GM11168 (cell line): ENCODE data around the gene TGM6.

Source experiments
- in situ Hi-C: fragments of 300-500 bp; cut with MboI; formaldehyde crosslinking; loops from one replicate; pipeline ENCODE4 v1.12.0; 2022; ENCODE audit warnings: low sequenced_read_pairs; ENCODE audit not compliant: unreplicated experiment

The TGM6 gene

GRCh38 chr20:2449386-2449785, 68.7 kb downstream of the TGM6 start:
- in situ Hi-C loops = no loop called here

- in situ Hi-C loops = loop anchor here (25.0 kb wide), 1 partner anchor 239 kb away; no protein-coding TSS in a partner anchor
Observed at GRCh38 chr20:2451422-2451821, 70.7 kb downstream of the TGM6 start.

- in situ Hi-C loops = loop anchor here (25.0 kb wide), 1 partner anchor 240 kb away; no protein-coding TSS in a partner anchor
Observed at GRCh38 chr20:2451939-2452732, 71.4 kb downstream of the TGM6 start.

GRCh38 chr20:2453792-2454191, 73.1 kb downstream of the TGM6 start:
- in situ Hi-C loops = loop anchor here (25.0 kb wide), 1 partner anchor 241 kb away; no protein-coding TSS in a partner anchor

GRCh38 chr20:2455771-2456497, 75.2 kb downstream of the TGM6 start:
- in situ Hi-C loops = loop anchor here (25.0 kb wide), 1 partner anchor 244 kb away; no protein-coding TSS in a partner anchor

GRCh38 chr20:2458919-2459499, 78.3 kb downstream of the TGM6 start:
- in situ Hi-C loops = loop anchor here (25.0 kb wide), 1 partner anchor 247 kb away; no protein-coding TSS in a partner anchor

GRCh38 chr20:2459981-2460751, 79.5 kb downstream of the TGM6 start:
- in situ Hi-C loops = loop anchor here (25.0 kb wide), 1 partner anchor 248 kb away; no protein-coding TSS in a partner anchor

GRCh38 chr20:2460752-2461424, 80.2 kb downstream of the TGM6 start:
- in situ Hi-C loops = loop anchor here (25.0 kb wide), 1 partner anchor 249 kb away; no protein-coding TSS in a partner anchor

- in situ Hi-C loops = loop anchor here (25.0 kb wide), 1 partner anchor 250 kb away; no protein-coding TSS in a partner anchor
Observed at GRCh38 chr20:2462484-2462883, 81.8 kb downstream of the TGM6 start.

- in situ Hi-C loops = loop anchor here (25.0 kb wide), 1 partner anchor 251 kb away; no protein-coding TSS in a partner anchor
Observed at GRCh38 chr20:2463616-2464365, 83.1 kb downstream of the TGM6 start.

GRCh38 chr20:2465100-2465499, 84.4 kb downstream of the TGM6 start:
- in situ Hi-C loops = loop anchor here (25.0 kb wide), 1 partner anchor 253 kb away; no protein-coding TSS in a partner anchor

GRCh38 chr20:2467412-2467811, 86.7 kb downstream of the TGM6 start:
- in situ Hi-C loops = loop anchor here (25.0 kb wide), 1 partner anchor 255 kb away; no protein-coding TSS in a partner anchor

- in situ Hi-C loops = loop anchor here (25.0 kb wide), 1 partner anchor 256 kb away; no protein-coding TSS in a partner anchor
Observed at GRCh38 chr20:2468581-2469407, 88.1 kb downstream of the TGM6 start.

GRCh38 chr20:2469991-2470422, 89.3 kb downstream of the TGM6 start:
- in situ Hi-C loops = loop anchor here (25.0 kb wide), 1 partner anchor 258 kb away; no protein-coding TSS in a partner anchor

GRCh38 chr20:2470423-2471193, 89.9 kb downstream of the TGM6 start, which contains the start of gene SNRPB:
Gene SNRPB, minus strand, starts transcription at chr20:2470789. Its CDS starts 99 bp downstream, at chr20:2470690.
- in situ Hi-C loops = loop anchor here (25.0 kb wide), 1 partner anchor 258 kb away; no protein-coding TSS in a partner anchor

- in situ Hi-C loops = loop anchor here (25.0 kb wide), 1 partner anchor 261 kb away; no protein-coding TSS in a partner anchor
Observed at GRCh38 chr20:2473516-2473915, 92.8 kb downstream of the TGM6 start.
